H9 (cell line): ENCODE data around the gene ATF7. TPM values are rescaled to one million over a fixed set of nuclear protein-coding genes. Genes with fewer than 3 reads are reported as not detected.

Experiments
- DNase-seq: peaks from one replicate; pipeline ENCODE4 v3.0.0-alpha.2; 2017
- H2AFZ ChIP-seq: one replicate; pipeline ENCODE4 v1.6.1; 2013; ENCODE audit warnings: mild to moderate bottlenecking, low read length, control low read depth, moderate library complexity
- H2AK5ac ChIP-seq: 2 replicates; pipeline ENCODE4 v1.6.1; 2013; ENCODE audit warnings: low read length, control low read depth, mixed read lengths; ENCODE audit not compliant: insufficient read length
- H2BK120ac ChIP-seq: one replicate; pipeline ENCODE4 v1.6.1; 2013; ENCODE audit warnings: low read depth, mild to moderate bottlenecking, low read length, control low read depth, inconsistent platforms; ENCODE audit not compliant: poor library complexity, severe bottlenecking
- H2BK12ac ChIP-seq: 2 replicates; pipeline ENCODE4 v1.6.1; 2013; ENCODE audit warnings: low read length, control low read depth, mixed read lengths, low read depth; ENCODE audit not compliant: insufficient read length
- H2BK15ac ChIP-seq: 2 replicates; pipeline ENCODE4 v1.6.1; 2013; ENCODE audit warnings: low read depth, low read length, control low read depth
- H2BK20ac ChIP-seq: one replicate; pipeline ENCODE4 v1.6.1; 2013; ENCODE audit warnings: low read depth, mild to moderate bottlenecking, low read length, control low read depth, inconsistent platforms; ENCODE audit not compliant: poor library complexity, severe bottlenecking
- H2BK5ac ChIP-seq: 2 replicates; pipeline ENCODE4 v1.6.1; 2013; ENCODE audit warnings: low read length, control low read depth, mixed read lengths; ENCODE audit not compliant: insufficient read length
- H3K14ac ChIP-seq: 2 replicates; pipeline ENCODE4 v1.6.1; 2013; ENCODE audit warnings: low read length, control low read depth; ENCODE audit not compliant: insufficient read depth
- H3K18ac ChIP-seq: 2 replicates; pipeline ENCODE4 v1.6.1; 2013; ENCODE audit warnings: low read depth, mild to moderate bottlenecking, mixed read lengths, low read length, control low read depth; ENCODE audit not compliant: insufficient read length
- H3K23ac ChIP-seq: 2 replicates; pipeline ENCODE4 v1.6.1; 2013; ENCODE audit warnings: low read length, control low read depth, mixed read lengths, low read depth; ENCODE audit not compliant: insufficient read length
- H3K23me2 ChIP-seq: 2 replicates; pipeline ENCODE4 v1.6.1; 2013; ENCODE audit warnings: low read depth, mild to moderate bottlenecking, mixed read lengths, low read length, control low read depth; ENCODE audit not compliant: insufficient read length, poor library complexity, severe bottlenecking
- H3K27ac ChIP-seq: 2 replicates; pipeline ENCODE4 v1.5.1; 2013; ENCODE audit warnings: low read length, control low read depth, mixed read lengths, low read depth; ENCODE audit not compliant: insufficient read length
- H3K27me3 ChIP-seq: 2 replicates; pipeline ENCODE4 v1.6.1; 2013; ENCODE audit warnings: low read length, control low read depth, inconsistent platforms; ENCODE audit not compliant: insufficient read depth
- H3K4ac ChIP-seq: 2 replicates; pipeline ENCODE4 v1.6.1; 2013; ENCODE audit warnings: low read depth, mild to moderate bottlenecking, control low read depth, inconsistent platforms, low read length, moderate library complexity
- H3K4me1 ChIP-seq: 2 replicates; pipeline ENCODE4 v1.6.1; 2013; ENCODE audit warnings: low read length, control low read depth, inconsistent platforms; ENCODE audit not compliant: insufficient read depth
- H3K4me2 ChIP-seq: 2 replicates; pipeline ENCODE4 v1.6.1; 2013; ENCODE audit warnings: low read length, control low read depth, mixed read lengths; ENCODE audit not compliant: insufficient read length, insufficient read depth
- H3K56ac ChIP-seq: 2 replicates; pipeline ENCODE4 v1.6.1; 2013; ENCODE audit warnings: low read depth, mild to moderate bottlenecking, mixed read lengths, low read length, control low read depth; ENCODE audit not compliant: insufficient read length
- H3K79me1 ChIP-seq: 2 replicates; pipeline ENCODE4 v1.6.1; 2013; ENCODE audit warnings: low read depth, mild to moderate bottlenecking, moderate library complexity, low read length, control low read depth, inconsistent platforms; ENCODE audit not compliant: insufficient read depth, poor library complexity, severe bottlenecking
- H3K79me2 ChIP-seq: 2 replicates; pipeline ENCODE4 v1.6.1; 2013; ENCODE audit warnings: low read length, control low read depth, inconsistent platforms; ENCODE audit not compliant: insufficient read depth
- H3K9ac ChIP-seq: 2 replicates; pipeline ENCODE4 v1.6.1; 2013; ENCODE audit warnings: low read length, control low read depth, mixed read lengths; ENCODE audit not compliant: insufficient read length; ENCODE audit errors: extremely low read depth
- H3K9me3 ChIP-seq: one replicate; pipeline ENCODE4 v1.6.1; 2013; ENCODE audit warnings: low read depth, low read length, inconsistent platforms; ENCODE audit not compliant: control insufficient read depth
- H3T11ph ChIP-seq: one replicate; pipeline ENCODE4 v1.6.1; 2013; ENCODE audit warnings: mild to moderate bottlenecking, low read length, control low read depth, inconsistent platforms
- H4K20me1 ChIP-seq: one replicate; pipeline ENCODE4 v1.6.1; 2013; ENCODE audit not compliant: control insufficient read depth, insufficient read length, insufficient read depth
- H4K5ac ChIP-seq: 2 replicates; pipeline ENCODE4 v1.6.1; 2013; ENCODE audit warnings: low read depth, mild to moderate bottlenecking, mixed read lengths, low read length, control low read depth; ENCODE audit not compliant: insufficient read length
- H4K8ac ChIP-seq: replicated peaks from 2 replicates; pipeline ENCODE4 v1.6.1; 2013; ENCODE audit warnings: low read length, control low read depth, mixed read lengths, low read depth; ENCODE audit not compliant: insufficient read length
- H4K91ac ChIP-seq: 2 replicates; pipeline ENCODE4 v1.6.1; 2013; ENCODE audit warnings: low read depth, mild to moderate bottlenecking, moderate library complexity, mixed read lengths, low read length, control low read depth; ENCODE audit not compliant: insufficient read length
- H3K27ac Mint-ChIP-seq, 3 experiments: 2 replicates in 2 of 3; 3 replicates in 1 of 3; pipeline ENCODE4 v1.8.0; 2020 to 2021; ENCODE audit warnings: mixed read lengths in 3 of 3, mild to moderate bottlenecking in 1 of 3, moderate library complexity in 1 of 3
- H3K27me3 Mint-ChIP-seq: 2 replicates; pipeline ENCODE4 v1.8.0; 2021; ENCODE audit warnings: low read depth, mild to moderate bottlenecking, moderate library complexity, mixed read lengths
- H3K36me3 Mint-ChIP-seq, 3 experiments: 2 replicates in 2 of 3; 3 replicates in 1 of 3; pipeline ENCODE4 v1.8.0; 2020 to 2021; ENCODE audit warnings: low read depth in 3 of 3, mixed read lengths in 3 of 3; ENCODE audit not compliant: insufficient read depth in 1 of 3
- H3K4me1 Mint-ChIP-seq, 2 experiments: 2 replicates each; pipeline ENCODE4 v1.8.0; 2020; ENCODE audit warnings: mixed read lengths in 2 of 2
- H3K4me3 Mint-ChIP-seq, 2 experiments: 2 replicates in 1 of 2; 3 replicates in 1 of 2; pipeline ENCODE4 v1.8.0; 2020 to 2021; ENCODE audit warnings: mild to moderate bottlenecking in 2 of 2, mixed read lengths in 2 of 2, moderate library complexity in 1 of 2
- H3K9me3 Mint-ChIP-seq, 2 experiments: 2 replicates in 1 of 2; 3 replicates in 1 of 2; pipeline ENCODE4 v1.8.0; 2020; ENCODE audit warnings: mild to moderate bottlenecking in 2 of 2, mixed read lengths in 2 of 2, moderate library complexity in 1 of 2
- CTCF ChIP-seq: fragments of 200-600 bp; sonication (generic); conservative IDR thresholded peaks from 3 replicates; pipeline ENCODE4 v1.8.0; 2021; ENCODE audit warnings: antibody characterized with exemption, mild to moderate bottlenecking
- WGBS: extraction: QIAGEN DNeasy Blood & Tissue Kit; methylation state at CpG from one replicate; pipeline ENCODE4 v1.1.7; 2013; ENCODE audit warnings: missing lambda C conversion rate, low lambda C conversion rate, mixed read lengths; ENCODE audit not compliant: insufficient read length; ENCODE audit errors: extremely low coverage; 5-methylcytosine and 5-hydroxymethylcytosine counted together
- total RNA-seq: library from RNA; stranded (reverse); gene quantifications from 2 replicates; pipeline ENCODE4 v1.2.1, GENCODE V29; 2021

The ATF7 gene
- total RNA-seq, 1 experiment from 2014 or later = 17.7 TPM

- Histone ChIP-seq H3K79me2 (no peaks in the 10 kb centered on the region; the same call in 1 of the 2 replicates), H2BK15ac (no peak overlapping the region), H3K79me1 (peaks cover 7% of the 10 kb centered on the region), H3K4ac (no peak overlapping the region), H2BK120ac (no peak overlapping the region), H3K23ac (no peak overlapping the region), H4K5ac (no peak overlapping the region), H3K4me1 (peaks cover 6% of the 10 kb centered on the region; the same call in 1 of the 2 replicates), H3K14ac (no peak overlapping the region), H2BK20ac (no peak overlapping the region), H4K20me1 (no peaks in the 10 kb centered on the region), H3K9me3 (no peaks in the 10 kb centered on the region), H3K18ac (no peak overlapping the region), H3K23me2 (peaks cover 20% of the 10 kb centered on the region), H3K27ac (no peak overlapping the region), H2BK5ac (no peak overlapping the region), H2BK12ac (no peak overlapping the region), H3K56ac (no peak overlapping the region), H4K91ac (no peak overlapping the region), H3K27me3 (no peaks in the 10 kb centered on the region), H3K9ac (no peak overlapping the region), H2AK5ac (no peak overlapping the region), H4K8ac (no peak overlapping the region), H3T11ph (no peak overlapping the region), H3K4me2 (peak overlapping the region; percentile 59), H2AFZ (no peak overlapping the region)
- Mint-ChIP-seq H3K4me1 (peaks cover 27 to 35% of the 10 kb centered on the region in 2 experiments), H3K4me3 (peak overlapping the region; percentile 86 to 90; a peak in 3 of 5 replicates), H3K36me3 (peaks cover 19 to 42% (median 29%) of the 10 kb centered on the region in 3 experiments), H3K27me3 (no peaks in the 10 kb centered on the region), H3K27ac (peak overlapping the region in 2 of 3 experiments; percentile 86 to 94; a peak in 4 of 7 replicates), H3K9me3 (no peaks in the 10 kb centered on the region)
- no CpG with 5 or more reads among the region's 9 CpGs for WGBS
- no peak for DNase-seq
- TF ChIP-seq CTCF = no peak
Measured at GRCh38 chr12:53502331-53502730, 123.9 kb downstream of the ATF7 start.
